Measurements from ENCODE around the gene HOXA3. TPM values are rescaled to one million over a fixed set of nuclear protein-coding genes. Genes with fewer than 3 reads are reported as not detected.

Gene HOXA3
- total RNA-seq, result not detected

GRCh38 chr7:27151931-27152815 lies at the start of gene HOXA3:
Gene HOXA3 (minus strand): TSS chr7:27152583. CDS start chr7:27110640, 41,943 bp downstream.
- Mint-ChIP-seq H3K4me3 (peak within 1 kb of the TSS; percentile 73), H3K9me3 (no peaks in the 10 kb centered on the region), H3K27ac (peak within 1 kb of the TSS; percentile 21), H3K4me1 (peaks cover 27% of the 10 kb centered on the region), H3K27me3 (peaks cover 90% of the 10 kb centered on the region), H3K36me3 (no peaks in the 10 kb centered on the region)
- no peak for DNase-seq
- POLR2A ChIA-PET, result no interaction called here
- no peak for ATAC-seq (ENCODE audit: low read depth)

DNA sequence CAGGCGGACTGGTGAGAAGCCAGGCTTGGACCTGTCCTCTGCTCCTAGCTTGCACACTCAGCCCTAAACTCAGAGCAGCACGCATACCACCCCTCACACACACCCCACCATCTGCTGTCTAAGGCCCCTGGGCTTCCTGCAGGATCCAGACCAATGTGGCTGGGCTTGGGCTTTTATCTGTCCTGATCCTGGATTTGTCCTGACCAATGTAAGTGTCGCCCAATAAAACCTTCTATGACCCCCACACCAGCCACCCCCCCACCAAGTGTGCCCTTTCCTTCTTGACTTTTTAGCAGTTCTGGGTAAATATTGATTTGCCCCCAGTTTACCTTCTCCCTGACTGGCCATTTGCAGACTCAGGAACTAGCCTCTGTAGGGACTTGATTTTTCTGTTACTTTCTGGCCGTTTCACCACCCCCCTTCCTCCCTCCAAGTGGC lies 49.2 kb upstream of the HOXA3 start:
- H3K9me3 Mint-ChIP-seq, result no peaks in the 10 kb centered on the region
- H3K4me1 Mint-ChIP-seq, result peaks cover 26% of the 10 kb centered on the region
- peaks cover 2% of the 10 kb centered on the region for H3K36me3 Mint-ChIP-seq
- H3K4me3 Mint-ChIP-seq, result peak overlapping the region; percentile 53
- ATAC-seq (ENCODE audit: low read depth), result no peak
- peaks cover 90% of the 10 kb centered on the region for H3K27me3 Mint-ChIP-seq
- POLR2A ChIA-PET, result no interaction called here
- DNase-seq, result no peak
- no peak overlapping the region for H3K27ac Mint-ChIP-seq

DNA sequence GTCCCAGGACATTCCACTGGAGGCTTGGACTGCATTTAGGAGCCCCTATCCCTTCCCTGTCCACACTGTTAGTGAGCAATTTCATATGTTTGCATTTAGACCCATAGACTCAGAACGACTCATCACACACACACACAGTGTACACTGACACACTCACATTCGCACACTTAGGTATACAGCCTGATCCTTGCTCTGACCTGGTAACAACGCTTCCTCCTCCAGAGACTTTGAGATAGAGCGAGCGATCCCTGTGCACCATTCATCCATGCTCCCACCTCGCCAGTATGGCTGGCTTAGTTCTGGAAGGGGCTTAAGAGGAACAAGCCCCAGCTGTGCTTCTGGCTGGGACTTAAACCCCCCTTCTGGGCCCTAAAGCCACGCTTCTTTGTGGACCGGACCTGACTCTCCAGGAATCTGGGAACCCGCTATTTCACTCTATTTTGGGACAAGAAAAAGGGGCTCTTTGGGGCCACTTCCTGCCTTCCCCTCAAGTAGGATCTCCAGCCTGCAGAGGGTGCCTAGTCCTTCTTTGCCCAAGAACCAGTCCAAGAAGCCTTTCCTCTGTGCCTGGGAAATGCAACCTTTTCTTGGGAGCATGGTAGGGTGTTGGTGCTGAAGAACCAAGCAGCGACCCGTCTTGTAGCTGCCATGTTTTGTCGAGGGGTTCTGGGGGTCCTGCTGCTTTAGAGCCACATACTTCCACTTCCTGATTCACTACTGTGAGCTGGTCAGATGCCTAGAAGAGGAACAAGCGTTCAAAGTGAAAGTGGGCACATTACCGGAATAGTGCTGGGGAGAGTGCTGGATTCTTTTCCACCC lies 48.6 kb upstream of the HOXA3 start:
- ATAC-seq (ENCODE audit: low read depth), result no peak
- peak overlapping the region; percentile 5 for H3K27ac Mint-ChIP-seq
- peaks cover 89% of the 10 kb centered on the region for H3K27me3 Mint-ChIP-seq
- peaks cover 2% of the 10 kb centered on the region for H3K36me3 Mint-ChIP-seq
- H3K4me1 Mint-ChIP-seq, result peaks cover 27% of the 10 kb centered on the region
- POLR2A ChIA-PET, result no interaction called here
- H3K9me3 Mint-ChIP-seq, result no peaks in the 10 kb centered on the region
- peak; percentile 25 for DNase-seq
- peak overlapping the region; percentile 53 for H3K4me3 Mint-ChIP-seq

- POLR2A ChIA-PET, result interaction anchor here (0.6 kb wide), 1 partner anchor 608 kb away, joined by 3 read pairs; no protein-coding TSS in a partner anchor
- peak; percentile 47 for DNase-seq
- Mint-ChIP-seq H3K4me1 (peaks cover 25% of the 10 kb centered on the region), H3K9me3 (no peaks in the 10 kb centered on the region), H3K27me3 (peaks cover 85% of the 10 kb centered on the region), H3K27ac (peak within 1 kb of the TSS; percentile 30), H3K4me3 (peak within 1 kb of the TSS; percentile 70), H3K36me3 (peaks cover 2% of the 10 kb centered on the region)
- ATAC-seq (ENCODE audit: low read depth), result peak; percentile 46
Measured at GRCh38 chr7:27199849-27200760, 47.7 kb upstream of the HOXA3 start, which contains the start of gene HOXA13. Gene HOXA13 (minus strand): TSS chr7:27200091. CDS start chr7:27200077, 14 bp downstream.

- DNase-seq, result peak; percentile 49
- Mint-ChIP-seq H3K4me1 (peaks cover 25% of the 10 kb centered on the region), H3K27ac (peak overlapping the region; percentile 30), H3K4me3 (no peak overlapping the region), H3K27me3 (peaks cover 85% of the 10 kb centered on the region), H3K36me3 (peaks cover 2% of the 10 kb centered on the region), H3K9me3 (no peaks in the 10 kb centered on the region)
- ATAC-seq (ENCODE audit: low read depth), result no peak
- POLR2A ChIA-PET, result interaction anchor here (0.8 kb wide), 1 partner anchor 999 kb away, joined by 3 read pairs; no protein-coding TSS in a partner anchor
Measured at GRCh38 chr7:27198871-27199801, 46.8 kb upstream of the HOXA3 start.

DNA sequence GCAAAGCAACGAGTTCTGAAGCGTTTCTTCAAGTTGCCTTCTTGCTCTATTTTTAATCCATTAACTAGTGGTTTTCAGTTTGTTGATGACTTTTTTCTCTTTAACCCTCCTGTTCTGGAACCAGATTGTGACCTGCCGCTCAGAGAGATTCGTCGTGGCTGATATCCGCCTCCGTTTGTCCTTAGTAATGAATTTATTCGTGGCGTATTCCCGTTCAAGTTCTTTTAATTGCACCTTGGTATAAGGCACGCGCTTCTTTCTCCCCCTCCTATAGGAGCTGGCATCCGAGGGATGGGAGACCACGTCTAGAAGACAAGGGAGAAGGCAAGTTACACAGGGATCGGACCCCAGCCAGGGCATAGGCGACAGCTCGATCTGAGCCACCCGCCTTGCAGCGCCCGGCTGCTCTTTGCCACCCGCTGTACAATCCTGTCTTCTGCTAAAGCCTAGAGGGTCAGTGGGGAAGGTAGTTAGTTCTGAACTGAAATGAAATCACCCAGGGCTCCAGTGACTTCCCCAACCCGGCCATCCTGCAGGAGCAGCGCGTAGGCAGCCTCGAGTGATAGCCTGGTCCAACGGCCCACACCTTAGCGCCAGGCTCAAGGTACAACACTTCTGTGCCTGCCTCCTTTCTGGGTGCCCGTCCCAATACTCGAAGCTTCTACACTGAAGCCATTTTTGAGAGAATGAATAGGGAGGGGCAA lies 45.9 kb upstream of the HOXA3 start:
- Mint-ChIP-seq H3K4me3 (no peak overlapping the region), H3K27ac (no peak overlapping the region), H3K4me1 (peaks cover 24% of the 10 kb centered on the region), H3K36me3 (peaks cover 2% of the 10 kb centered on the region), H3K9me3 (no peaks in the 10 kb centered on the region), H3K27me3 (peaks cover 85% of the 10 kb centered on the region)
- POLR2A ChIA-PET, result no interaction called here
- DNase-seq (peak; percentile 32), ATAC-seq (ENCODE audit: low read depth) (no peak)

DNA sequence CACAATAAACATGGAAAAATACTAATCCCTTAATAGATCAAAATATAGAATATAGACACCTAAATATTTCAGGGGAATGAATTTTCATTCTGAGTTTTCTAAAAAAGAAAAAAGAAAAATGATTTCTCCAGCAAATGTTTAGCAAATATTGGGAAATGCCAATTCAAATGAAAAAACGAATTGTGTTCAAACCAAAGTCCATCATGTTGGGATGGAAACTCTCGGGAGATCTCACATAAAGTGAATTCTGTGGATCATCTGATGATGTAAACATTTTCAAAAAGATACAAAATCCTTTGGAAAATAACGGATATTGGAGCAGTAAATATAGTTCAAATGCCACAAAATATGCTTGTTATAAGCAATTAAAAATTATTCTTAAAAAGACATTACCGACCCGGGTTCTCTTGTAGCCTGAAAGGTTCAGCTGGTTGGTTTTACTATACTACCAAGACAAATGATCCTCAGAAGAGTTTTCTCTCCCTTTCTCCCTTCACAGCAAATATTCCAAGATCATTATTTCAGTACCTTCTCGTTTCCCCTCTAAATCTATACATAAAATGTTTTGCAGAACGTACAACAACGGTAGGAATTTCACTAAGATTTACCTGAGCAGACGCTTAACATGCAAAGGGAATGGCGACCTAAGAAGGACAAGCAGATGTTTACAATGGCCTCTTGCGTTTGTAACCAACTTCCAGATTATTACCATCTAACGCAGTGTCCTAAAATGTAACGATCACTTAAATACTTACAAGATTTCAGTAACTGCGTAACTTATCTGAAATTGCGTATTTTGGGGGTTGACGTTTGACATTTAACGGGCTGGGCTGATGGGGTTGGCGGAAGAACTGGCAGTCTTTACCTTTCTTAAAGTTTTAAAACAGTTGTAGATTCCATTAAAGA lies 45.0 kb upstream of the HOXA3 start:
- Mint-ChIP-seq H3K36me3 (peaks cover 2% of the 10 kb centered on the region), H3K4me1 (peaks cover 24% of the 10 kb centered on the region), H3K27ac (no peak overlapping the region), H3K4me3 (no peak overlapping the region), H3K9me3 (no peaks in the 10 kb centered on the region), H3K27me3 (peaks cover 81% of the 10 kb centered on the region)
- POLR2A ChIA-PET, result no interaction called here
- ATAC-seq (ENCODE audit: low read depth) (no peak), DNase-seq (no peak)

GRCh38 chr7:27196287-27196767 lies 43.9 kb upstream of the HOXA3 start:
- Mint-ChIP-seq H3K36me3 (peaks cover 2% of the 10 kb centered on the region), H3K4me3 (no peak overlapping the region), H3K4me1 (peaks cover 19% of the 10 kb centered on the region), H3K9me3 (no peaks in the 10 kb centered on the region), H3K27ac (no peak overlapping the region), H3K27me3 (peaks cover 80% of the 10 kb centered on the region)
- DNase-seq (peak; percentile 77), ATAC-seq (ENCODE audit: low read depth) (no peak)
- POLR2A ChIA-PET, result no interaction called here

DNA sequence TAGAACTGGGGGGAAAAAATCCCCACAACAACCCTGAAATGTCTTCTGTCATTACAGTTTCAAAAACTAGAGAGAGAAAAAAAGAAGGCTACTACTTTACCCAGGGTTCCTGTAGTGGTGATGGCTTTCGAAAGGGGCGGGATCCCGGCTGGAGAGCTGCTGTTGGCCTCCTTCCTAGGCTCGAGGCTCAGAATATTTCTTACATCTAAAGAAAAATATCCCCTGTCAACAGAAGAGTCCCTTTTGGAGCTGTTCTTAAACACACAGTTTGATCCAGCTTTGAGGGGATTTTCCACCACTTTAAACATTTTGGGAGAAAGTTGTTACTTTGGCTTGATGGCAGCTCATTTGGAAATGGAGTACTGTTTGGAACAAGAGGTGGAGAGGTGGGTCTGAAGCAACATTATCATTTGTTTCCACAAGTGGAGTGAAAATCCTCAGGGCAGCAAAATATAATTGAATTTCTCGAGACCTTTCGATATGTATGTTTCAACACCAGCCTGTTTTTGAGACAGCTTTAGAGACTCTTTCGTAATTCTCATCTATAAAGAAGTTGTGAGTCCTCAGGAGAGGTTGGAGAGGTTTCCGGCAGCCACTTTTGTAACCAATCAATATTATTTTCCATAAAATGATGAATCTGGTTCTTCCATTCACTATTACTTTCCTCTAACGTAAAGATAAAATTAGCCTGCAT lies 42.5 kb upstream of the HOXA3 start:
- POLR2A ChIA-PET, result no interaction called here
- peaks cover 83% of the 10 kb centered on the region for H3K27me3 Mint-ChIP-seq
- no peaks in the 10 kb centered on the region for H3K9me3 Mint-ChIP-seq
- H3K27ac Mint-ChIP-seq, result no peak overlapping the region
- ATAC-seq (ENCODE audit: low read depth), result no peak
- no peak overlapping the region for H3K4me3 Mint-ChIP-seq
- no peak for DNase-seq
- peaks cover 10% of the 10 kb centered on the region for H3K4me1 Mint-ChIP-seq
- no peaks in the 10 kb centered on the region for H3K36me3 Mint-ChIP-seq

DNA sequence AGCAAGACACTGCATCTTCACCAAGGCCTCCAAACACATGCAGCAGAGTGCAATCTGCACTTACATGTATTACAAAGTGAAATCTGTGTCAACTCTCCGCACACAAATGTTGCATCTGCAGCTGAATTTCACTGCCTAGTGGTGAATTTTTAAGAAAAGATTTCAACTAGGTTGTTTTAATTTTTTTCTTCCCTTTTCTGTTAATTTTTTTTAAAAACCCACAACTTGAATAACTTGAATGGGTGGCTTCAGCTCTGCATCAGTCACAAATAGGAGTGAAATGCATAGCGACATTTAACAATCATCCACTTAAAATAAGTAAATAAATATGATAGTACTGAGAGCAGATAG lies 41.6 kb upstream of the HOXA3 start:
- POLR2A ChIA-PET, result no interaction called here
- Mint-ChIP-seq H3K9me3 (no peaks in the 10 kb centered on the region), H3K4me3 (no peak overlapping the region), H3K4me1 (peaks cover 13% of the 10 kb centered on the region), H3K36me3 (peaks cover 2% of the 10 kb centered on the region), H3K27me3 (peaks cover 87% of the 10 kb centered on the region), H3K27ac (no peak overlapping the region)
- ATAC-seq (ENCODE audit: low read depth), result no peak
- no peak for DNase-seq

All from activated naive CD8-positive, alpha-beta T cell treated with anti-CD3 and anti-CD28 coated beads, Interleukin-2, amount 10 ng/mL, durations not matched to agents 7 days and 5 days (primary cell).